DOHH2 (cell line): ENCODE results near the gene KCNE1.

Experiments
- H3F3A ChIP-seq: fragments of 200-600 bp; sonication (generic), shearing (Covaris generic); 2 replicates; pipeline ENCODE4 v1.6.0; 2016; ENCODE audit warnings: antibody characterized with exemption, mild to moderate bottlenecking; ENCODE audit not compliant: control insufficient read depth, insufficient read depth
- H3K27ac ChIP-seq: fragments of 200-600 bp; sonication (generic); 2 replicates; pipeline ENCODE4 v1.5.1; 2014; ENCODE audit warnings: low read depth, mild to moderate bottlenecking, low read length, moderate library complexity
- H3K27me3 ChIP-seq: fragments of 200-600 bp; sonication (generic); 2 replicates; pipeline ENCODE4 v1.6.1; 2014; ENCODE audit warnings: mild to moderate bottlenecking, low read length, mixed read lengths; ENCODE audit not compliant: control insufficient read depth
- H3K36me3 ChIP-seq: fragments of 200-600 bp; sonication (generic); 2 replicates; pipeline ENCODE4 v1.6.1; 2014; ENCODE audit warnings: mild to moderate bottlenecking, low read length, moderate library complexity, mixed read lengths; ENCODE audit not compliant: control insufficient read depth
- H3K4me1 ChIP-seq: fragments of 200-600 bp; sonication (generic); 2 replicates; pipeline ENCODE4 v1.6.1; 2014; ENCODE audit warnings: mild to moderate bottlenecking, low read length, mixed read lengths; ENCODE audit not compliant: control insufficient read depth
- H3K4me2 ChIP-seq: fragments of 200-600 bp; sonication (generic); 2 replicates; pipeline ENCODE4 v1.6.0; 2014; ENCODE audit warnings: mild to moderate bottlenecking, low read length, moderate library complexity
- H3K4me3 ChIP-seq: fragments of 200-600 bp; sonication (generic); 2 replicates; pipeline ENCODE4 v1.5.1; 2014; ENCODE audit warnings: mild to moderate bottlenecking, low read length, mixed read lengths
- H3K79me2 ChIP-seq: fragments of 200-600 bp; sonication (generic); 2 replicates; pipeline ENCODE4 v1.6.1; 2014; ENCODE audit warnings: mild to moderate bottlenecking, low read length, mixed read lengths; ENCODE audit not compliant: control insufficient read depth
- H3K9me2 ChIP-seq: fragments of 200-600 bp; sonication (generic); replicated peaks from 2 replicates; pipeline ENCODE4 v1.6.1; 2014; ENCODE audit warnings: mild to moderate bottlenecking, low read length, mixed read lengths; ENCODE audit not compliant: control insufficient read depth
- H3K9me3 ChIP-seq: fragments of 200-600 bp; sonication (generic); 2 replicates; pipeline ENCODE4 v1.6.1; 2014; ENCODE audit warnings: antibody characterized with exemption, low read length, mixed read lengths; ENCODE audit not compliant: control insufficient read depth, insufficient read depth
- H4K20me1 ChIP-seq: fragments of 200-600 bp; sonication (generic); 2 replicates; pipeline ENCODE4 v1.6.0; 2014; ENCODE audit warnings: low read depth, mild to moderate bottlenecking, antibody characterized with exemption, low read length, moderate library complexity; ENCODE audit not compliant: control insufficient read depth, insufficient read depth
- EZH2phosphoT487 ChIP-seq: fragments of 200-600 bp; sonication (generic); IDR thresholded peaks from 2 replicates; pipeline ENCODE4 v1.6.1; 2017; ENCODE audit warnings: borderline replicate concordance, mild to moderate bottlenecking, antibody characterized with exemption, low read length, moderate library complexity, mixed read lengths
- TF ChIP-seq, protein P1 (sequence below): fragments of 200-600 bp; sonication (generic); IDR thresholded peaks from one replicate; pipeline ENCODE4 v1.5.1; 2014; ENCODE audit warnings: antibody characterized with exemption, mild to moderate bottlenecking, low read depth, low read length; ENCODE audit not compliant: poor library complexity, severe bottlenecking

The KCNE1 gene

DNA sequence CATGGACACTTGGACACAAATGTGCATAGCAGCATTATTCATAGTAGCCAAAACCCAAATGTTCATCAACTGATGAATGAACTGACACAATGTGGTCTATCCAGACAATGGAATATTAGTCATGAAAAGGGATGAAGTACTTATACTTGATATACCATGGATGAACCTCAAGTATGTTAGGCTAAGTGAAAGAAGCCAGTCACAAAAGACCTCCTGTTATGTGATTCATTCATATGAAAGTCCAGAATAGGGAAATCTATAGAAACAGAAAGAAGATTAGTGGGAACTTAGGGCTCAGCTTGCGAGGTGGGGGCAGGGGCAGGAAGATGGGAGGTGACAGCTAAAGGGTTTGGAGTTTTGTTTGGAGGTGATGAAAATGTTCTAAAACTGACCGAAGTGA lies 7.4 kb downstream of the KCNE1 start:
- Histone ChIP-seq H3K9me3 (no peaks in the 10 kb centered on the region), H3K79me2 (no peaks in the 10 kb centered on the region), H3K9me2 (no peaks in the 10 kb centered on the region), H3K4me2 (no peak overlapping the region), H3K36me3 (no peaks in the 10 kb centered on the region), H4K20me1 (no peaks in the 10 kb centered on the region), H3K27ac (no peak overlapping the region), H3K4me3 (no peak overlapping the region), H3F3A (no peaks in the 10 kb centered on the region), H3K4me1 (no peaks in the 10 kb centered on the region), H3K27me3 (peaks cover 5% of the 10 kb centered on the region)
- TF ChIP-seq, protein P1, sequence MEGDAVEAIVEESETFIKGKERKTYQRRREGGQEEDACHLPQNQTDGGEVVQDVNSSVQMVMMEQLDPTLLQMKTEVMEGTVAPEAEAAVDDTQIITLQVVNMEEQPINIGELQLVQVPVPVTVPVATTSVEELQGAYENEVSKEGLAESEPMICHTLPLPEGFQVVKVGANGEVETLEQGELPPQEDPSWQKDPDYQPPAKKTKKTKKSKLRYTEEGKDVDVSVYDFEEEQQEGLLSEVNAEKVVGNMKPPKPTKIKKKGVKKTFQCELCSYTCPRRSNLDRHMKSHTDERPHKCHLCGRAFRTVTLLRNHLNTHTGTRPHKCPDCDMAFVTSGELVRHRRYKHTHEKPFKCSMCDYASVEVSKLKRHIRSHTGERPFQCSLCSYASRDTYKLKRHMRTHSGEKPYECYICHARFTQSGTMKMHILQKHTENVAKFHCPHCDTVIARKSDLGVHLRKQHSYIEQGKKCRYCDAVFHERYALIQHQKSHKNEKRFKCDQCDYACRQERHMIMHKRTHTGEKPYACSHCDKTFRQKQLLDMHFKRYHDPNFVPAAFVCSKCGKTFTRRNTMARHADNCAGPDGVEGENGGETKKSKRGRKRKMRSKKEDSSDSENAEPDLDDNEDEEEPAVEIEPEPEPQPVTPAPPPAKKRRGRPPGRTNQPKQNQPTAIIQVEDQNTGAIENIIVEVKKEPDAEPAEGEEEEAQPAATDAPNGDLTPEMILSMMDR = no peak
- TF ChIP-seq EZH2phosphoT487 = no peak

DNA sequence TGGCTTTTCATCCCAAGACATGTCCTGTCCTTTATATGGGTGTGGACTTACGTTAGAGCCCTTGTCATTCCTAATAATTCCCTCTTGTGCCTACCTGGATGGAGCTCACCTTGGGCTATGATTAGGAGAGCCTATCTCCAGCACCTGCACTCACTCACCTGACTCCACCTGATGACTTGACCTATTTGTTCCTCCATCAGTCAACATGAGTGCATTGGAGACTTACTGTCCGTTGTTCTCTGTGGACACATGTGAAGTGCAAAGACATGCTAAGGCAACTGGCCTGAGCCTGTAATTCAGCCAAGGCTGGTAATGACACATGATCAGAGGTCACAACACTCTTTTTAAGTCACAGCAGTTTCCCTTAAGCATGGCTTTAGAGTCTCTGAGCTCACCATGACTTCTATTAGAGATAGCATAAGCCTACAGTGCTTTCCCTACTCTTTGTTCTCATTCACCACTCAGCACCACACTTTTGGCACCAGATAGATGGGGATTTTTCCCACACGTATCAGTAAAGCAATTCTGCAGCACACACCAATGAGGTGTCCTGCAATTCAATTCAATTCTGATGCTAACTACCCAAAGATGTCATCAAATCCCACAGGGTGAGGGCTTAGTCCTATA lies 9.4 kb downstream of the KCNE1 start:
- no peak overlapping the region for H3K4me3 ChIP-seq
- H4K20me1 ChIP-seq = no peaks in the 10 kb centered on the region
- H3K27me3 ChIP-seq = peaks cover 9% of the 10 kb centered on the region
- H3K79me2 ChIP-seq = no peaks in the 10 kb centered on the region
- H3F3A ChIP-seq = no peaks in the 10 kb centered on the region
- no peaks in the 10 kb centered on the region for H3K36me3 ChIP-seq
- H3K9me3 ChIP-seq = no peaks in the 10 kb centered on the region
- H3K4me1 ChIP-seq = no peaks in the 10 kb centered on the region
- no peak overlapping the region for H3K27ac ChIP-seq
- TF ChIP-seq, protein P1 = no peak
- TF ChIP-seq EZH2phosphoT487 = no peak
- no peaks in the 10 kb centered on the region for H3K9me2 ChIP-seq
- H3K4me2 ChIP-seq = no peak overlapping the region

DNA sequence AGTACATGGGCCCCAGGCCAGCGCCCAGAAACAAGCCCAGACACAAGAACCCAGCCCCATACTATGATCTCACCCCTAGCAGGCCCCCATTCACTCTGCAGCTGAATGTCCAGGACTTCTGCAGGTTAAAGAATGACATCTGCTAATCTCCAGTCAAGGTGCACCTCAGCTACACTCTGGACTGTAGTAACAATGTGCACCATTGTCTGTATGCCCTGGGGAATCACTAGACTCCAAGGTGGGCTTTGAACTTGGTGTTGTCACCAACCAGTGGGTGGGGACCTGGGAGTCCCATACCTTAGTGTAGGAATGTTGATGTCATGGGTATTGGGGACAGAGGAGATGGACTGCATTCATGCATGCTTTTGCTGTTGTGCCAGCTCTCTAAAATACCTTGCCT lies 10.3 kb downstream of the KCNE1 start:
- Histone ChIP-seq H3K4me1 (no peaks in the 10 kb centered on the region), H3K27ac (no peak overlapping the region), H3K79me2 (no peaks in the 10 kb centered on the region), H3K9me2 (no peaks in the 10 kb centered on the region), H4K20me1 (no peaks in the 10 kb centered on the region), H3F3A (no peaks in the 10 kb centered on the region), H3K36me3 (no peaks in the 10 kb centered on the region), H3K9me3 (no peaks in the 10 kb centered on the region), H3K4me2 (no peak overlapping the region), H3K27me3 (peaks cover 9% of the 10 kb centered on the region), H3K4me3 (no peak overlapping the region)
- TF ChIP-seq, protein P1 = no peak
- no peak for TF ChIP-seq EZH2phosphoT487
